ENCODE results near the gene PEAK3. TPM values are rescaled to one million over a fixed set of nuclear protein-coding genes. Genes with fewer than 3 reads are reported as not detected.

PEAK3 gene
- total RNA-seq, 2 donors from 2014 or later = 2.4 to 8.2 TPM

DNA sequence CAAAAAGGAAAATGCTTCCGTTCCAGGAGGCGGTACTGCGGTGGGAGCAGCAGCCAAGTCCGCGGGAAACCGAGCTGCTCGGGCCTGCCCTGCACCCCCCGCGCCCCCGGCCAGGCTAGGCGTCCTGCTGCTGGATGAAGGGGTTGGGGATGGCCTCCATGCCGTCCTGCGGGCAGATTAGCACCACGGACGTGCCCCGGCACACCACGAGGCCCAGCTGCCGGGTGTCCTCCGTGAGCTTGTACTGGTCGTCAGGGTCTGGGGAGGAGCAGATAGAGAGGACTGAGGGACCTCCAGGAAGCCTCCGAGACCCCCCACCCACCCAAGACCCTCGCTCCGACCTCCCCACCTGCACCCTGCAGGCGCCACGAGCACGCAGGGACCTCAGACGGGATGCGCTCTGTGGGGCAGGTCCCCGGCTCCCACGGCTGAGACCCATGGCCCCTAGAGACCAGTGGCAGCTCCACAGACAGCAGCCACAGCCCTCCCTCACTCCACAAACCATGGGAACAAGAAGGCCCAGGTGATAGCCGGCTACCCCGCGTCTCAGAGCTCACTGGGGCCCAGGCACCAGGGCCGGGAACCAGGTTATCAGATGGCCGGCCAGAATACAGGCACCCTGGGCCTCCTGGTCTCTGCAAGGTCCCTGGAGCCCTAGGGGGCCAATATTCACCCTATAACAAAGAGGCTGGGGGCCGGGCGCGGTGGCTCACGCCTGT lies 39.7 kb upstream of the PEAK3 start:
- no peak for DNase-seq (ENCODE audit: low spot score)
- no peaks in the 10 kb centered on the region for H3K36me3 Mint-ChIP-seq
- H3K4me3 Mint-ChIP-seq = no peak overlapping the region
- H3K4me1 Mint-ChIP-seq (ENCODE audit: low read depth in 2 of 2) = peaks cover 10 to 16% of the 10 kb centered on the region in 2 donors
- H3K27ac Mint-ChIP-seq = no peak overlapping the region
- no peak for ATAC-seq
- H3K27me3 Mint-ChIP-seq = no peaks in the 10 kb centered on the region
- no peaks in the 10 kb centered on the region for H3K9me3 Mint-ChIP-seq

DNA sequence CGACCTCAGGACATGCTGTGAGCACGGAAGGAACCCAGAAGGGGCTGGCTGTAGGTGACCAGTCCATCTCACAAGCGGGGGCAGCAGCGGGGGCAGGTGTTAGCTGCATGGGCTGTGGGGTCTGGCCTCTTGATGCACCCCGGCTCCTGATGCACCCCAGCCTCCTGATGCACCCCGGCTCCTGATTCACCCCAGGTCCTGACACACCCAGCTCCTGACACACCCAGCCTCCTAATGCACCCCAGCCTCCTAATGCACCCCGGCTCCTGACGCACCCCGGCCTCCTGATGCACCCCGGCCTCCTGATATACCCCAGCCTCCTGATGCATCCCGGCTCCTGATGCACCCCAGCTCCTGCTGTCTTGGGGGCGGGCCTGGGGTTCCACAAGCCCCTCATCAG lies 39.0 kb upstream of the PEAK3 start:
- peaks cover 8 to 14% of the 10 kb centered on the region in 2 donors for H3K4me1 Mint-ChIP-seq (ENCODE audit: low read depth in 2 of 2)
- H3K9me3 Mint-ChIP-seq = no peaks in the 10 kb centered on the region
- H3K4me3 Mint-ChIP-seq = no peak overlapping the region
- H3K36me3 Mint-ChIP-seq = no peaks in the 10 kb centered on the region
- ATAC-seq (no peak), DNase-seq (ENCODE audit: low spot score) (no peak)
- no peak overlapping the region for H3K27ac Mint-ChIP-seq
- H3K27me3 Mint-ChIP-seq = no peaks in the 10 kb centered on the region

DNA sequence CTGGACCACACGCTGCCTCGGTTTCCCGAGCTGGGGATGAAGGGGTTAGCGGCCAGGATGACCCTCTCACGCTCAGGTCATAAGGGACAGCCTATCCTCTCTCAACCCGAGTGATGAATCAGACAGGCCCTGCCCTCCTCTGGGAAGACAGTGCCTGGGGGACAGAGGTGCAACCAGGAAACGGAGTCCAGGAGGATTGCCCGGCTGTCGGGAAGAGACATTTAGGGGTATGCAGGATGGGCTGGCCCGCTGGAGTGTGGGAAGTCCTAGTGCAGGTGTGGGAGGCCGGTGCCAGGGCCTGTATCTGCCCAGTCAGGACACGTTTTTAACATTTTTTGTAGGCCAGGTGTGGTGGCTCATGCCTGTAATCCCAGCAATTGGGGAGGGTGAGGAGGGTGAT lies 38.1 kb upstream of the PEAK3 start:
- DNase-seq (ENCODE audit: low spot score) = no peak
- H3K27ac Mint-ChIP-seq = no peak overlapping the region
- H3K36me3 Mint-ChIP-seq = peaks cover 4% of the 10 kb centered on the region
- no peak for ATAC-seq
- peaks cover 1% of the 10 kb centered on the region for H3K9me3 Mint-ChIP-seq
- peaks cover 0 to 2% of the 10 kb centered on the region in 2 donors for H3K27me3 Mint-ChIP-seq
- H3K4me1 Mint-ChIP-seq (ENCODE audit: low read depth in 2 of 2) = peaks cover 6 to 12% of the 10 kb centered on the region in 2 donors
- H3K4me3 Mint-ChIP-seq = no peak overlapping the region

DNA sequence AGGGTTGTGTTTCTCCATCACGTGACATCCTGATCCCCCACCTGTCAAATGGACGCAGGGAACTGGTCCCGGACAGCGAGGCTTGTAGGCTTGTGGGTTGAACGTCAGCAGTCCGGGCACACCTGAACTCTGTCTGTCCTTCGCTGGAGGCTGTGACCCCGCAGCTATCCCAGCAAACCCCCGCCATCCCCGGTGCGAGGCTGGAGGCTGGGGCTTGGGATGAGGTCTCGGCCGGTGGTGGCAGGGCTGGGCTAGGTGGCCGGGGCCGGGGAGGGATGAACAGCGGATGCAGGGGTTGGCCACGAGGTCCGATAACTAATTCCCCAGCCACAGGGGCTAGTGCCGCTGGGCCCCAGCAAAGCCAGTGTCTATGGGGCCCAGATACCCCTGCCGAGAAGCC lies 37.6 kb upstream of the PEAK3 start:
- Mint-ChIP-seq H3K4me1 (ENCODE audit: low read depth in 2 of 2) (peaks cover 6 to 10% of the 10 kb centered on the region in 2 donors), H3K27me3 (peaks cover under 1 to 7% of the 10 kb centered on the region in 2 donors), H3K4me3 (no peak overlapping the region), H3K27ac (no peak overlapping the region), H3K36me3 (peaks cover 9% of the 10 kb centered on the region), H3K9me3 (peaks cover 4% of the 10 kb centered on the region)
- no peak for DNase-seq (ENCODE audit: low spot score)
- no peak for ATAC-seq

DNA sequence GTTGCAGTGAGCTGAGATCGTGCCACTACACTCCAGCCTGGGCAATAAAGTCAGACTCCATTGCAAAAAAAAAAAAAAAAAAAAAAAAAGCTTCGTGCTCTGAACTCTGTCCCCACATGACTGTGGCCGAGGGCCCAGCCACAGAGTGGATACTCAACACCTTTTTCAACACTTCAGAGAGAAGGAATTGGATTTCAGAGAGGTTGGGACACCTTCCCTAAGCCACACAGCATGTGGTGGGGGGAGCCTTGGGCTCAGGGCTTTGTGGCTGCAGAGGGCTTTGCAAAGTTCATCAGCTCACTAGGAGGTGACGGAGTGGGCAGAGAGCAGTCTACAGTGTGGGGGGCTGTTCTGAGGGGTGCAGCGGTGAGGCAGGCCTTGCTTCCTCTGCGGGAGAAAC lies 36.9 kb upstream of the PEAK3 start:
- Mint-ChIP-seq H3K4me1 (ENCODE audit: low read depth in 2 of 2) (peaks cover 6 to 9% of the 10 kb centered on the region in 2 donors), H3K27me3 (peaks cover 2 to 8% of the 10 kb centered on the region in 2 donors), H3K9me3 (peaks cover 4% of the 10 kb centered on the region), H3K4me3 (no peak overlapping the region), H3K27ac (no peak overlapping the region), H3K36me3 (peaks cover 10% of the 10 kb centered on the region)
- ATAC-seq = no peak
- DNase-seq (ENCODE audit: low spot score) = no peak

DNA sequence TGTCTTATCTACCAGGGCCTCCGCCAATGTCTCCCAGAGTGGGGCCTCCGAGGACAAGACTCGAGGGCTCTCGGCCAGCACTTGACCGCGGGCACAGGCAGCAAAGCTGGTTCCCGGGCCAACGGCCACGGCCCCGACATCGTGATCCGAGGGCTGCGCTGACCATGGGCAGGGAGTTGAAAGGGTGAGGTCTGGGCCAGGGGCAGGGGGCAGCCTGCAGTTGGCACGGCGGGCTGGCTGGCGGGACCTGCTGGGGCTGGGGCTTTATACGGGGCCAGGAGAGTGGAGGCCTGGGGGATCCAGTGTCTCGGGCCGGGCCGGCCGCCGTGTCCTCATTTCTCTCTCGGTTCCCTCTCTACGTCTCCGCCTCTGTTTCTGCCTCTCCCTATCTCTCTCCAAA lies 35.8 kb upstream of the PEAK3 start:
- Mint-ChIP-seq H3K27me3 (peaks cover 2 to 8% of the 10 kb centered on the region in 2 donors), H3K27ac (no peak overlapping the region), H3K4me3 (no peak overlapping the region), H3K9me3 (peaks cover 4% of the 10 kb centered on the region), H3K36me3 (peaks cover 10% of the 10 kb centered on the region), H3K4me1 (ENCODE audit: low read depth in 2 of 2) (peaks cover 6 to 9% of the 10 kb centered on the region in 2 donors)
- DNase-seq (ENCODE audit: low spot score) = no peak
- no peak for ATAC-seq

DNA sequence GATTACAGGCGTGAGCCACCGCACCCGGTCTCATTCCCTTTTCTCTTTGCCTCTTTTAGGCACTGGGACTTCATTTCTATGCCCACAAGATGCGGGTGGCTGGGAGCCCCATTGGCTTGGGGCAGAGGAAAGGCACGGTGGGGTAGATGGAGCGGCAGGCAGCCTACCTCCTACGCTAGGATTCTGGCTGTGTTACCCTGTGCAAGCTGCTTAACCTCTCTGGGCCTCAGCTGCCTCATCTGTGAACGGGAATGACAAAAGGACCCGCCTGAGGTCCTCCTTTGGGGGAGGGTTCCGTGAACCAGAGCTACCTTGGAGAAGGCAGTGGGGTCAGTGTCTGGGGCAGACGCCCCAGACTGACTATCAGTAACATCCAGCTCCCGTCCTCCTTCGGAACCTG lies 35.3 kb upstream of the PEAK3 start:
- Mint-ChIP-seq H3K4me1 (ENCODE audit: low read depth in 2 of 2) (peaks cover 6 to 9% of the 10 kb centered on the region in 2 donors), H3K27me3 (peaks cover 2 to 8% of the 10 kb centered on the region in 2 donors), H3K4me3 (no peak overlapping the region), H3K27ac (no peak overlapping the region), H3K9me3 (peaks cover 4% of the 10 kb centered on the region), H3K36me3 (peaks cover 10% of the 10 kb centered on the region)
- no peak for ATAC-seq
- no peak for DNase-seq (ENCODE audit: low spot score)

DNA sequence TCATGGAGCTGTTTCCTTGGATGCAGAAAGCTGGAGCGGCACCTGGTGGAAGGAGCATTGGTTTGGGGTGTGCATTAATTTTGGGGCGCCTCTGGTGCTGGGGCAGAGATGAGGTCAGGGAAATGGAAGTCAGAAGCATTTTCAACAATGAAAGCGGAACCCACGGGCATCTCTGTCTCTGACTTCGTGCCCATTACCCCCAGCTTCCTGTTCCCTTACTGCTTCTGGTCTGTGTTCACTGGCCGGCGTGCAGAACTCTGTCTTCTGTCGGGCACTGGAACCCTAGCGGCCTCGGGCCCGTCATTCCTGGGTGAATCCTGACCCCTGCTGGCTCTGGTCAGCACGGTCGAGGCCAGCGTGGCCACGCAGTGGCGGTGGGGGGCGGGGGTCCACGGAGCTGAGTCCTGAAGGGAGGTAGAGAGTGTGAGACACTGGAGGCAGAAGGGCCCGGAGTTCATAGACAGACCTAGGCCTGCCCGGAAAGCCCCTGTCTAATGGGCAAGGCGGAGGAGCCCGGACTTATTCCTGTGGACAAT lies 33.9 kb upstream of the PEAK3 start:
- peaks cover 2 to 8% of the 10 kb centered on the region in 2 donors for H3K27me3 Mint-ChIP-seq
- peaks cover 10% of the 10 kb centered on the region for H3K36me3 Mint-ChIP-seq
- H3K9me3 Mint-ChIP-seq = peaks cover 4% of the 10 kb centered on the region
- no peak overlapping the region for H3K4me3 Mint-ChIP-seq
- peaks cover 6 to 9% of the 10 kb centered on the region in 2 donors for H3K4me1 Mint-ChIP-seq (ENCODE audit: low read depth in 2 of 2)
- H3K27ac Mint-ChIP-seq = no peak overlapping the region
- DNase-seq (ENCODE audit: low spot score) (no peak), ATAC-seq (peak; percentile 74 to 87)

DNA sequence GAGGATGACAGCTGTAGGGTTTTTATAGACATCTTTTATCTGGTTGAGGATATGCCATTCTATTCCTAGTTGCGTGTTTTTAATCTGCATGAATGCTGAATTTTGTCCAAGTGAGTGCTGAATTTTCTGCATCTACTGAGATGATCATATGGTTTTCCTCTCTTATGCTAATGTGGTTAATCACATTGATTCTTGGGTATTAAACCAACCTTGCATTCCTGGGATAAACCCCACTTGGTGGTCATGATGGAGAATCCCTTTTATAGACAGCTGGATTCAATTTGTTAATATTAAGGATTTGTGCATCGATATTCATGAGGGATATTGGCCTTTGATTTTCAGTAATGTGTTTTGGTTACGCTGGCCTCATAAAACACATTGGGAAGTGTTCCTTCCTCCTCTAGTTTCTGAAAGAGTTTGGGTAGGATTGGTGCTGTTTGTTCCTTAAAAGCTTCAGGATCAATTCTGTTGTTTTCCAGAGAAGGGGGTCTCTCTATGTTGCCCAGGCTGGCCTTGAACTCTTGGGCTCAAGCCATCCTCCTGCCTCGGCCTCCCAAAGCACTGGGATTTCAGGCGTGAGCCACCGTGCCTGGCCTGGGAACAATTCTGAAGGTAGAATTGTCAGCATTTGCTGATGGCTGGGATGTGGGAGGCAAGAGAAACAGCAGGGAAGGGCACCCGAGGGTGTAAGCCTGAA lies 33.3 kb upstream of the PEAK3 start:
- Mint-ChIP-seq H3K27ac (no peak overlapping the region), H3K27me3 (peaks cover 2 to 8% of the 10 kb centered on the region in 2 donors), H3K4me3 (no peak overlapping the region), H3K9me3 (peaks cover 4% of the 10 kb centered on the region), H3K36me3 (peaks cover 10% of the 10 kb centered on the region), H3K4me1 (ENCODE audit: low read depth in 2 of 2) (peaks cover 6 to 9% of the 10 kb centered on the region in 2 donors)
- ATAC-seq = no peak
- DNase-seq (ENCODE audit: low spot score) = no peak

DNA sequence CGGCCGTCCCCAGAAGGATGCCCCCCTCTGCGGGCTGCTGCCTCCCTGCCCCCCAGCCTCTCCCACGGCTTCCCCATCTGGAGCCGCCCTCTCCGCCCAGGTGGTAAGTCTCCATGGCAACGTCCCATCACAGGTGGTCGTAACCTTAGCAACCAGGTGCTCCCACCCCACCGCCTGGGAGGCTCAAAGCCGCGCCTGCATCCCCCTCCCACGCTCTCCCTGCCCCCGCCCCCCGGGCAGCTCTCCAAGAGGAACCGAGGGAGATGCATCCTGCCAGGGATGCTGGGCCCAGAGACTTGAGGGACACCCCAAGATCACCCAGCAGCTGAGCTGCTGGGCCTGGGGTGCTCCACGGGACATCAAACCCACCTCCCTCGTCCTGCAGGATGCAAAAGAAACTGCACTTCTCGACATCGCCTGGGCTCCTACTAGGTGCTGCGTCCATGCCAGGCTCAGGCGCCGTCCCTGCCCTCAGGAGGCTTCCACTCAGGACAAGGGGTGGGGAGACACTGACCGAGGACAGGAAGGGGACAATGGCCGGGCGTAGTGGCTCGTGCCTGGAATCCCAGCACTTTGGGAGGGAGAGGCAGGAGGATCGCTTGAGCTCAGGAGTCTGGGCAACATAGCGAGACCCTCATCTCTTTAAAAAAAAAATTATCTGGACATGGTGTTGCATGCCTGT lies 31.0 kb upstream of the PEAK3 start:
- peaks cover 9 to 18% of the 10 kb centered on the region in 2 donors for H3K27me3 Mint-ChIP-seq
- H3K4me1 Mint-ChIP-seq (ENCODE audit: low read depth in 2 of 2) = peaks cover 6 to 11% of the 10 kb centered on the region in 2 donors
- ATAC-seq (no peak), DNase-seq (ENCODE audit: low spot score) (no peak)
- H3K27ac Mint-ChIP-seq = no peak overlapping the region
- peaks cover 4% of the 10 kb centered on the region for H3K9me3 Mint-ChIP-seq
- peaks cover 10% of the 10 kb centered on the region for H3K36me3 Mint-ChIP-seq
- no peak overlapping the region for H3K4me3 Mint-ChIP-seq

DNA sequence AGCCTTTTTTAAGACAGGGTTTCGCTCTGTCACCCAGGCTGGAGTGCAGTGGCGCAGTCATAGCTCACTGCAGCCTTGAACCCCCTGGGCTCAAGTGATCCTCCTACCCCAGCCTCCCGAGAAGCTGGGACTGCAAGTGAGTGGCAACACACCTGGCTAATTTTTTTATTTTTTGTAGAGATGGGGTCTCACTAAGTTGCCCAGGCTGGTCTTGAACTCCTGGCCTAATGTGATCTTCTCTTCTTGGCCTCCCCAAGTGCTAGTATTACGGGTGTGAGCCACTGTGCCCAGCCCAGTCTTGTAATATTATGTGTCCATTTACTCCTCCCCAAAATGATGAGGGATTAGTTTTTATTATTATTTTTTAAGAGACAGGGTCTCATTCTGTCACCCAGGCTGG lies 29.1 kb upstream of the PEAK3 start:
- Mint-ChIP-seq H3K9me3 (peaks cover 4% of the 10 kb centered on the region), H3K27me3 (peaks cover 12 to 26% of the 10 kb centered on the region in 2 donors), H3K4me3 (no peak overlapping the region), H3K4me1 (ENCODE audit: low read depth in 2 of 2) (peaks cover 6 to 9% of the 10 kb centered on the region in 2 donors), H3K36me3 (peaks cover 10% of the 10 kb centered on the region), H3K27ac (no peak overlapping the region)
- DNase-seq (ENCODE audit: low spot score) (no peak), ATAC-seq (no peak)

DNA sequence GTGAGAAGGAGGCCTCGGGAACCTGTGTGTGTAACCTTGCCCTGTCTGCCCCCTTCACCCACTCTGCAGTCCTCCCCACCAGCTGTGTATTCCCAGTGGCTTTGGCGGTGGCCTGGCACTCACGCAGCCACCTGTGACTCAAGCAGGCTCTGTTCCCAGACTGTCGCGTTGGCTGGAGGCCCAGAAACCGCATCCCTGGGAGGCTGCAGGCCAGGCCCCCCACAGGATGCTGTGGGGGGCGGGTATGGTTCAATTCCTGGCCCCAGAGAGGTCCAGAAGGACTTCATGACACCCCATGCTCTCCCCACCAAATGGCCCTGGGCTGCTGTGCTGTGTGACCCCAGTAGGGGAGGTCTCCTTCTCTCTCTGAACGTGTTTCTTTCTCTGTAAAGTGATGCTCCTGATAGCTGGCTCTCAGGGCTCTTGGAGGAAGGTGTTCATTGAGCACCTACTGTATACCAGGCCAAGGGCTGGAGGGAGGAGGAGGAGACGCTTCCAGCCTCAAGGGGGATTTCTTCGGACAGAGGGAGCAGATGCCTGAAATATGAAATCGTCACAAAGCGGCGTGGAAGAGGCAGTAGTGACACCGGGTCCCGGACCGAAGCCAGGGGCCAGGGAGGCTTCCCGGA lies 27.9 kb upstream of the PEAK3 start:
- peaks cover 4% of the 10 kb centered on the region for H3K36me3 Mint-ChIP-seq

DNA sequence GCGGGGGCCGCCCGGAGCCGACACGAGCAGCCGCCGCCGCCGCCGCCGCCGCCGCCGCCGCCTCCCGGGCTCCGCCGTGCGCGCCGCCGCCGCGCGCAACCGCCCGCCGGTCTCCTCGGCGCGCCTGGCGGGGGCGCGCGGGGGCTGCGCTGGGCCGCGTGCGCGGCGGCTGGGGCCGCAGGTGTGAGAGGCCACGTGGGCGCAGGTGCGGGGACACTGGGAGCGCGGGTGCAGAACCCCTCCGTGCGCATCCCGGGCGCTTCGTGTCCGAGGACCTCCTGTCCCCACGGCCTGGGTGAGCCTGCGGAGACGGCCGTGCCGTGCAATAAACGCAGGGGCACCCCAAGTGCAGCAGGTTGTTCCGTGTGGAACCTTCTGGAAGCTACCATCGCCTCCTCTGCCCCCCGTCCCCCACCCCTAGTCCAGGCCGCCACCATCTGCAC lies 26.2 kb upstream of the PEAK3 start, which contains the start of gene LINGO3:
Gene LINGO3 (minus strand): TSS at position 41 of the 443 bp plus-strand sequence. CDS start 16,378 bp downstream, outside the sequence.
- Mint-ChIP-seq H3K4me3 (peak within 1 kb of the TSS; percentile 44), H3K9me3 (no peaks in the 10 kb centered on the region), H3K36me3 (no peaks in the 10 kb centered on the region), H3K27ac (no peak within 1 kb of the TSS), H3K4me1 (ENCODE audit: low read depth in 2 of 2) (peaks cover 0 to 3% of the 10 kb centered on the region in 2 donors), H3K27me3 (peaks cover 22 to 28% of the 10 kb centered on the region in 2 donors)
- ATAC-seq = no peak
- no peak for DNase-seq (ENCODE audit: low spot score)

More for the DNA sequence above, 27.9 kb upstream of the PEAK3 start:
- Mint-ChIP-seq H3K4me3 (no peak overlapping the region), H3K4me1 (ENCODE audit: low read depth in 2 of 2) (peaks cover 0 to 3% of the 10 kb centered on the region in 2 donors), H3K27me3 (peaks cover 17 to 22% of the 10 kb centered on the region in 2 donors), H3K9me3 (peaks cover under 1% of the 10 kb centered on the region), H3K27ac (no peak overlapping the region)
- ATAC-seq (no peak), DNase-seq (ENCODE audit: low spot score) (no peak)
